HG03097 (cell line): ENCODE measurements around the gene CD28.
"Not testable (repeated sequence)": the region's sequence is repeated elsewhere in the genome, so short reads cannot be mapped to it uniquely, and the experiment has no call there.

ENCODE experiments used
- ATAC-seq: cut with Tn5 transposase; IDR thresholded peaks from one replicate; pipeline ENCODE4 v1.9.1; 2021; ENCODE audit not compliant: unreplicated experiment, low FRiP score

CD28 gene

GRCh38 chr2:203685789-203686420 is 20.5 kb upstream of the CD28 start:
- ATAC-seq, result no peak

GRCh38 chr2:203687165-203687564 is 19.3 kb upstream of the CD28 start:
- no peak for ATAC-seq

GRCh38 chr2:203688798-203689197 is 17.6 kb upstream of the CD28 start:
- ATAC-seq, result peak; percentile 66

- peak; percentile 74 for ATAC-seq
Measured at GRCh38 chr2:203689426-203690116, 16.9 kb upstream of the CD28 start.

- peak; percentile 33 for ATAC-seq
Measured at GRCh38 chr2:203690117-203690431, 16.4 kb upstream of the CD28 start.

- no peak for ATAC-seq
Measured at GRCh38 chr2:203690441-203691047, 15.9 kb upstream of the CD28 start.

- no peak for ATAC-seq
Measured at GRCh38 chr2:203691149-203691548, 15.3 kb upstream of the CD28 start.

GRCh38 chr2:203692031-203692710 is 14.3 kb upstream of the CD28 start:
- ATAC-seq, result no peak

- ATAC-seq, result no peak
Measured at GRCh38 chr2:203693242-203693879, 13.1 kb upstream of the CD28 start.

GRCh38 chr2:203694191-203694590 is 12.2 kb upstream of the CD28 start:
- ATAC-seq, result no peak

GRCh38 chr2:203697190-203697589 is 9.2 kb upstream of the CD28 start:
- ATAC-seq, result no peak

- ATAC-seq, result not testable (repeated sequence)
Measured at GRCh38 chr2:203697763-203698162, 8.7 kb upstream of the CD28 start.

- not testable (repeated sequence) for ATAC-seq
Measured at GRCh38 chr2:203698410-203698809, 8.0 kb upstream of the CD28 start.

GRCh38 chr2:203704430-203704829 is 2.0 kb upstream of the CD28 start:
- ATAC-seq, result no peak

GRCh38 chr2:203705178-203705577 is 1.3 kb upstream of the CD28 start:
- ATAC-seq, result no peak

- ATAC-seq, result no peak
Measured at GRCh38 chr2:203707530-203707929, 1.1 kb downstream of the CD28 start.

GRCh38 chr2:203708846-203709396 is 2.5 kb downstream of the CD28 start:
- no peak for ATAC-seq

- ATAC-seq, result no peak
Measured at GRCh38 chr2:203709416-203710040, 3.1 kb downstream of the CD28 start.

- no peak for ATAC-seq
Measured at GRCh38 chr2:203710226-203710625, 3.8 kb downstream of the CD28 start.

- no peak for ATAC-seq
Measured at GRCh38 chr2:203710952-203711351, 4.5 kb downstream of the CD28 start.
